Measurements from ENCODE around the gene SH3GL1. TPM values are rescaled to one million over a fixed set of nuclear protein-coding genes. Genes with fewer than 3 reads are reported as not detected.

Gene SH3GL1
- total RNA-seq, 1 experiment from 2014 or later: 40.7 TPM

GRCh38 chr19:4361152-4362046 is 38.9 kb downstream of the SH3GL1 start:
- Mint-ChIP-seq H3K27me3 (ENCODE audit: unreplicated experiment) (no peaks in the 10 kb centered on the region), H3K27ac (ENCODE audit: unreplicated experiment) (no peak overlapping the region)

GRCh38 chr19:4360641-4361151 is 39.7 kb downstream of the SH3GL1 start:
- no peaks in the 10 kb centered on the region for H3K27me3 Mint-ChIP-seq (ENCODE audit: unreplicated experiment)
- TSS peak; percentile 57 for BruUV-seq (replicated peaks)
- H3K36me3 Mint-ChIP-seq (ENCODE audit: insufficient read depth, unreplicated experiment): peaks cover 21% of the 10 kb centered on the region
- CTCF ChIA-PET: no interaction called here
- no peaks in the 10 kb centered on the region for H3K9me3 Mint-ChIP-seq (ENCODE audit: low read depth, unreplicated experiment)
- intact Hi-C loops (cut with micrococcal nuclease; ENCODE audit: unreplicated experiment): no loop called here
- no peak for DNase-seq
- H3K27ac Mint-ChIP-seq (ENCODE audit: unreplicated experiment): no peak overlapping the region
- no peaks in the 10 kb centered on the region for H3K4me1 Mint-ChIP-seq (ENCODE audit: low read depth, unreplicated experiment)
- H3K4me3 Mint-ChIP-seq (ENCODE audit: low read depth, unreplicated experiment): no peak overlapping the region
- TF ChIP-seq CTCF (IDR thresholded peaks at IDR 0.05; ENCODE audit: unreplicated experiment): no peak

More at GRCh38 chr19:4361152-4362046, 38.9 kb downstream of the SH3GL1 start:
- Mint-ChIP-seq H3K36me3 (ENCODE audit: insufficient read depth, unreplicated experiment) (peaks cover 24% of the 10 kb centered on the region), H3K4me3 (ENCODE audit: low read depth, unreplicated experiment) (no peak overlapping the region), H3K9me3 (ENCODE audit: low read depth, unreplicated experiment) (no peaks in the 10 kb centered on the region), H3K4me1 (ENCODE audit: low read depth, unreplicated experiment) (no peaks in the 10 kb centered on the region)
- no peak for TF ChIP-seq CTCF (IDR thresholded peaks at IDR 0.05; ENCODE audit: unreplicated experiment)
- no peak for DNase-seq
- CTCF ChIA-PET: interaction anchor here (0.9 kb wide), 1 partner anchor 78 kb away, joined by 4 read pairs; no protein-coding TSS in a partner anchor
- intact Hi-C loops (cut with micrococcal nuclease; ENCODE audit: unreplicated experiment): no loop called here
- BruUV-seq (replicated peaks): no TSS peak

GRCh38 chr19:4360081-4360569 is 40.2 kb downstream of the SH3GL1 start:
- CTCF ChIA-PET: no interaction called here
- Mint-ChIP-seq H3K9me3 (ENCODE audit: low read depth, unreplicated experiment) (no peaks in the 10 kb centered on the region), H3K4me3 (ENCODE audit: low read depth, unreplicated experiment) (no peak overlapping the region), H3K27ac (ENCODE audit: unreplicated experiment) (no peak overlapping the region), H3K4me1 (ENCODE audit: low read depth, unreplicated experiment) (no peaks in the 10 kb centered on the region), H3K36me3 (ENCODE audit: insufficient read depth, unreplicated experiment) (peaks cover 23% of the 10 kb centered on the region), H3K27me3 (ENCODE audit: unreplicated experiment) (no peaks in the 10 kb centered on the region)
- TF ChIP-seq CTCF (IDR thresholded peaks at IDR 0.05; ENCODE audit: unreplicated experiment): no peak
- DNase-seq: no peak
- intact Hi-C loops (cut with micrococcal nuclease; ENCODE audit: unreplicated experiment): no loop called here
- no TSS peak for BruUV-seq (replicated peaks)

GRCh38 chr19:4359627-4360000 is 40.7 kb downstream of the SH3GL1 start:
- H3K27ac Mint-ChIP-seq (ENCODE audit: unreplicated experiment): no peak overlapping the region
- no peak overlapping the region for H3K4me3 Mint-ChIP-seq (ENCODE audit: low read depth, unreplicated experiment)
- no peaks in the 10 kb centered on the region for H3K27me3 Mint-ChIP-seq (ENCODE audit: unreplicated experiment)
- intact Hi-C loops (cut with micrococcal nuclease; ENCODE audit: unreplicated experiment): no loop called here
- DNase-seq: no peak
- no peaks in the 10 kb centered on the region for H3K9me3 Mint-ChIP-seq (ENCODE audit: low read depth, unreplicated experiment)
- CTCF ChIA-PET: no interaction called here
- no peak for TF ChIP-seq CTCF (IDR thresholded peaks at IDR 0.05; ENCODE audit: unreplicated experiment)
- no TSS peak for BruUV-seq (replicated peaks)
- peaks cover 27% of the 10 kb centered on the region for H3K36me3 Mint-ChIP-seq (ENCODE audit: insufficient read depth, unreplicated experiment)
- no peaks in the 10 kb centered on the region for H3K4me1 Mint-ChIP-seq (ENCODE audit: low read depth, unreplicated experiment)
